K562 (cell line): Measurements from ENCODE around the gene ALK. TPM values are rescaled to one million over a fixed set of nuclear protein-coding genes. Genes with fewer than 3 reads are reported as not detected.

Experiments
- ATAC-seq: fragments of 200-7000 bp; cut with Tn5 transposase; 3 replicates; pipeline ENCODE4 v1.9.1; 2020; ENCODE audit warnings: moderate library complexity
- BruUV-seq: library from RNA; stranded (reverse); fragments of 400-500 nt; replicated peaks from 2 replicates; lab custom pipeline; 2021; lab: Mats Ljungman, UMichigan
- CTCF ChIA-PET: fragments of 300-600 bp; formaldehyde crosslinking; extraction: SDS; loops from one replicate; lab custom pipeline; 2021; ENCODE audit warnings: low intra/inter-chr PET ratio; lab: Yijun Ruan, JAX
- POLR2A ChIA-PET: fragments of 300-600, 350-650 bp; sonication (Branson Sonifier 250); formaldehyde crosslinking; extraction: SDS; loops from one replicate; lab custom pipeline; 2021; ENCODE audit warnings: antibody characterized with exemption, inconsistent platforms; lab: Yijun Ruan, JAX
- DNase-seq, 4 experiments: peaks; one replicate each; pipeline versions ENCODE4 v3.0.0 to v3.0.0-alpha.2; 2011 to 2018; ENCODE audit warnings: low spot score in 3 of 4, mixed read lengths in 3 of 4; ENCODE audit errors: extremely low read depth in 1 of 4
- FAIRE-seq: peaks from 2 replicates; lab custom pipeline; 2011; peaks lifted over from hg19 to GRCh38; lab: Jason Lieb, UNC
- H2AFZ ChIP-seq: 2 replicates; pipeline ENCODE4 v1.6.0; 2011; ENCODE audit warnings: low read depth, low read length, control low read depth, inconsistent platforms
- H3K27ac ChIP-seq: fragments of 200-600 bp; 3 replicates; pipeline ENCODE4 v1.8.0; 2011; ENCODE audit warnings: low read depth, mild to moderate bottlenecking, control low read depth, inconsistent platforms, low read length, moderate library complexity, mixed read lengths; ENCODE audit errors: extremely low read depth
- H3K27me3 ChIP-seq, 2 experiments: fragments of 300-600 bp in 1 of 2; 2 replicates in 1 of 2; 3 replicates in 1 of 2; pipeline versions ENCODE4 v1.6.0 to v1.8.0; 2011; ENCODE audit warnings: inconsistent platforms in 2 of 2, low read length in 2 of 2, mild to moderate bottlenecking in 1 of 2, mixed read lengths in 1 of 2, moderate library complexity in 1 of 2; ENCODE audit not compliant: control insufficient read depth in 2 of 2, insufficient read depth in 2 of 2
- H3K36me3 ChIP-seq: fragments of 300-600 bp; 3 replicates; pipeline ENCODE4 v1.8.0; 2011; ENCODE audit warnings: mild to moderate bottlenecking, low read length, inconsistent platforms; ENCODE audit not compliant: control insufficient read depth, insufficient read depth
- H3K4me1 ChIP-seq, 2 experiments: fragments of 200-600 bp in 1 of 2; replicated peaks in 1 of 2; 2 replicates in 1 of 2; 3 replicates in 1 of 2; pipeline versions ENCODE4 v1.5.1 to v1.8.0; 2011; ENCODE audit warnings: inconsistent platforms in 2 of 2, low read length in 2 of 2, mild to moderate bottlenecking in 1 of 2, mixed read lengths in 1 of 2, moderate library complexity in 1 of 2; ENCODE audit not compliant: control insufficient read depth in 2 of 2, insufficient read depth in 2 of 2
- H3K4me2 ChIP-seq: 2 replicates; pipeline ENCODE4 v1.6.1; 2011; ENCODE audit warnings: low read length, control low read depth, inconsistent platforms, mixed read lengths; ENCODE audit not compliant: insufficient read depth
- H3K4me3 ChIP-seq: fragments of 200-600 bp; sonication (generic), shearing (Covaris generic); 2 replicates; pipeline ENCODE4 v1.5.1; 2016; ENCODE audit warnings: control low read depth, inconsistent platforms
- H3K79me2 ChIP-seq: fragments of 200-600 bp; 3 replicates; pipeline ENCODE4 v1.8.0; 2011; ENCODE audit warnings: low read length, inconsistent platforms; ENCODE audit not compliant: control insufficient read depth, insufficient read depth
- H3K9ac ChIP-seq, 2 experiments: 2 replicates each; pipeline versions ENCODE4 v1.6.0 to v1.6.1; 2011; ENCODE audit warnings: low read depth in 2 of 2, low read length in 2 of 2, control low read depth in 1 of 2, inconsistent platforms in 1 of 2, mild to moderate bottlenecking in 1 of 2, mixed read lengths in 1 of 2; ENCODE audit not compliant: insufficient read depth in 1 of 2
- H3K9me1 ChIP-seq: one replicate; pipeline ENCODE4 v1.6.0; 2011; ENCODE audit warnings: inconsistent platforms, mild to moderate bottlenecking, low read length, moderate library complexity; ENCODE audit not compliant: control insufficient read depth, insufficient read depth
- H3K9me3 ChIP-seq: replicated peaks from 2 replicates; pipeline ENCODE4 v1.5.1; 2011; ENCODE audit warnings: low read depth, low read length, inconsistent platforms; ENCODE audit not compliant: control insufficient read depth, insufficient read depth
- H4K20me1 ChIP-seq: replicated peaks from 2 replicates; pipeline ENCODE4 v1.6.1; 2011; ENCODE audit warnings: low read length, inconsistent platforms, mixed read lengths; ENCODE audit not compliant: control insufficient read depth, insufficient read depth
- FOS ChIP-seq: IDR thresholded peaks from 3 replicates; pipeline ENCODE4 v1.6.1; 2011; ENCODE audit not compliant: insufficient read length; ENCODE audit errors: extremely low read depth
- WGBS: fragments of 100-300 bp; shearing (Covaris generic); methylation state at CpG from one replicate; pipeline ENCODE4 v1.1.6; 2016; ENCODE audit warnings: low coverage, mixed read lengths; ENCODE audit not compliant: insufficient coverage; ENCODE audit errors: missing lambda C conversion rate; 5-methylcytosine and 5-hydroxymethylcytosine counted together
- in situ Hi-C: fragments of 300-500 bp; cut with MboI; formaldehyde crosslinking; loops from 4 replicates; pipeline ENCODE4 v1.15.0; 2018; ENCODE audit warnings: inconsistent platforms, mixed read lengths
- intact Hi-C: fragments of 100-400 bp; cut with micrococcal nuclease; formaldehyde crosslinking; loops from 2 replicates; pipeline ENCODE4 v1.14.2; 2022
- polyA plus RNA-seq, 8 experiments: library from polyadenylated mRNA; depleted of rRNA in 4 of 8; stranded (reverse) in 5 of 8; unstranded in 3 of 8; fragments of >200 nt; fragmentation: Nextera tagmentation in 2 of 8; fragmentation: Illumina TruSeq in 1 of 8; extraction: Ambion mirVana in 2 of 8; extraction: Trizol in 1 of 8; gene quantifications; 2 replicates each; pipeline versions ENCODE4 v1.2.1 to v1.2.3, GENCODE V29; 2011 to 2014; ENCODE audit warnings: inconsistent platforms in 1 of 8, missing spikeins in 1 of 8
- total RNA-seq, 7 experiments: library from RNA; depleted of rRNA in 6 of 7; stranded (reverse); fragments of >200 nt in 6 of 7; fragmentation: Illumina TruSeq in 2 of 7; extraction: Trizol in 2 of 7; gene quantifications; 2 replicates each; pipeline versions ENCODE4 v1.2.1 to v1.2.3, GENCODE V29; 2011 to 2021; ENCODE audit warnings: low replicate concordance in 1 of 7
- TF ChIP-seq, protein P1 (sequence below): fragments of 450-650 bp; formaldehyde crosslinking; IDR thresholded peaks from 2 replicates; pipeline ENCODE4 v1.4.0; 2022; ENCODE audit warnings: missing genetic modification characterization
- TF ChIP-seq, protein P2 (sequence below): sonication (generic); formaldehyde crosslinking; IDR thresholded peaks from 2 replicates; pipeline ENCODE4 v1.8.0; 2022; ENCODE audit warnings: missing genetic modification reagents, mild to moderate bottlenecking, borderline replicate concordance

The ALK gene
- total and polyA plus RNA-seq, 9 of the 15 experiments (the other 6 are each of a cell fraction or from before 2014, with no cell fraction given), result not detected

DNA sequence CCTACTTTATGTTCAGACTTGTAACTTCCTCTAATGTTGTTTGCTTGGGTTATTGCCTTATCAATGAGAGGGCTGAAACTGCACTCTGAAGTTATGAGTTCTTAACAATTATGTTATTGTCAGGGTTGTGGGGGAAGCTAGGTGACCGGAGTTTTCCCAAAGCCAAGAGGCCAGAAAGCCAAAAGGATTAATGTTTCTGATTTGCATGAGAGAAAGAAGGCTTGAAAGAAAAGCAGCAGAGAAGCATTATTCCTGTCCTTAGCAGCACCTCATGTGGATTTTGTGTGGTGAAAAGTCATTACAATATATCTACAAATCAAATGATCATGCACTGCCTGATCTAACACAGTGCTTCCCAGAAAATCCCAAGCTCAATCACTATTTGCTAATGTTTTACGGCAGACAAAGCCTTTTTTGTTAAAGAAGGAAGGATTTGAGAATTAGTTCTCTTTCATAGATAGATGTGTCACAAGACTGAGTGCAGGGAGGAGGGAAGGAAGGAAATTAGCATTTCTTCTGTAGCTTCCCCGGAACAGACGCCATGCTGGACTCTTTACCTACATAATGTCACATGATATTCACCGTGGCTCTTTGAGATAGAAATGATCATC is 203.2 kb downstream of the ALK start:
- WGBS, result 0% methylated on average over 5 of the region's 5 CpGs
- Histone ChIP-seq H3K4me3 (no peak overlapping the region), H3K4me1 (no peaks in the 10 kb centered on the region), H3K4me2 (no peak overlapping the region), H3K27me3 (no peaks in the 10 kb centered on the region), H3K27ac (no peak overlapping the region), H2AFZ (no peak overlapping the region), H4K20me1 (no peaks in the 10 kb centered on the region; the same call in 1 of the 2 replicates), H3K9ac (no peak overlapping the region), H3K9me1 (no peaks in the 10 kb centered on the region), H3K79me2 (no peaks in the 10 kb centered on the region), H3K9me3 (no peaks in the 10 kb centered on the region), H3K36me3 (no peaks in the 10 kb centered on the region)
- no peak for DNase-seq
- no peak for ATAC-seq
- no peak for FAIRE-seq
- no TSS peak for BruUV-seq
- intact Hi-C loops, result no loop called here
- CTCF ChIA-PET, result no interaction called here
- POLR2A ChIA-PET, result no interaction called here
- no peak for TF ChIP-seq FOS
- TF ChIP-seq, protein P1, sequence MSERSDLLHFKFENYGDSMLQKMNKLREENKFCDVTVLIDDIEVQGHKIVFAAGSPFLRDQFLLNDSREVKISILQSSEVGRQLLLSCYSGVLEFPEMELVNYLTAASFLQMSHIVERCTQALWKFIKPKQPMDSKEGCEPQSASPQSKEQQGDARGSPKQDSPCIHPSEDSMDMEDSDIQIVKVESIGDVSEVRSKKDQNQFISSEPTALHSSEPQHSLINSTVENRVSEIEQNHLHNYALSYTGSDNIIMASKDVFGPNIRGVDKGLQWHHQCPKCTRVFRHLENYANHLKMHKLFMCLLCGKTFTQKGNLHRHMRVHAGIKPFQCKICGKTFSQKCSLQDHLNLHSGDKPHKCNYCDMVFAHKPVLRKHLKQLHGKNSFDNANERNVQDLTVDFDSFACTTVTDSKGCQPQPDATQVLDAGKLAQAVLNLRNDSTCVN (CRISPR knock-in tag), result no peak
- TF ChIP-seq, protein P2, sequence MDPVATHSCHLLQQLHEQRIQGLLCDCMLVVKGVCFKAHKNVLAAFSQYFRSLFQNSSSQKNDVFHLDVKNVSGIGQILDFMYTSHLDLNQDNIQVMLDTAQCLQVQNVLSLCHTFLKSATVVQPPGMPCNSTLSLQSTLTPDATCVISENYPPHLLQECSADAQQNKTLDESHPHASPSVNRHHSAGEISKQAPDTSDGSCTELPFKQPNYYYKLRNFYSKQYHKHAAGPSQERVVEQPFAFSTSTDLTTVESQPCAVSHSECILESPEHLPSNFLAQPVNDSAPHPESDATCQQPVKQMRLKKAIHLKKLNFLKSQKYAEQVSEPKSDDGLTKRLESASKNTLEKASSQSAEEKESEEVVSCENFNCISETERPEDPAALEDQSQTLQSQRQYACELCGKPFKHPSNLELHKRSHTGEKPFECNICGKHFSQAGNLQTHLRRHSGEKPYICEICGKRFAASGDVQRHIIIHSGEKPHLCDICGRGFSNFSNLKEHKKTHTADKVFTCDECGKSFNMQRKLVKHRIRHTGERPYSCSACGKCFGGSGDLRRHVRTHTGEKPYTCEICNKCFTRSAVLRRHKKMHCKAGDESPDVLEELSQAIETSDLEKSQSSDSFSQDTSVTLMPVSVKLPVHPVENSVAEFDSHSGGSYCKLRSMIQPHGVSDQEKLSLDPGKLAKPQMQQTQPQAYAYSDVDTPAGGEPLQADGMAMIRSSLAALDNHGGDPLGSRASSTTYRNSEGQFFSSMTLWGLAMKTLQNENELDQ (CRISPR knock-in tag), result no peak
- in situ Hi-C loops, result no loop called here
